ENCODE results near the gene RAB36. TPM values are rescaled to one million over a fixed set of nuclear protein-coding genes. Genes with fewer than 3 reads are reported as not detected.

The RAB36 gene
- polyA plus RNA-seq, 2 of the 4 experiments (the other 2 are of a cell fraction): 2.5 to 4.0 TPM

DNA sequence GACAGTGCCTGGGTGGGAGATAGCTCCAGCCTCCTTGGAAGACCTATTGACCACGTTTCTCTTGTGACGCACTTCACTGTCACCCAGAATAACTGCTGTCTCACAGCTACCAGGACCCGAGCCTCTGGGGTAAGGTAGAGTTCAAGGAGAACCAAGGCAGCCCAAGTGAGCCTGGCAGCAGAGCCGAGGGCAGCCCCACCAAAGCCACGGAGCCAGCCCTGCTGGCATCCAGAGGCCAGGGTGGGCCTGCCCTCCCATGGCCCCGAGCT, 36.3 kb upstream of the RAB36 start:
- no peak overlapping the region for H3K4me2 ChIP-seq
- 79% methylated on average over 4 of the region's 6 CpGs for WGBS (ENCODE audit: missing lambda C conversion rate)
- H3K9me3 ChIP-seq: no peaks in the 10 kb centered on the region
- CTCF ChIA-PET: interaction anchor here (1.3 to 3.0 kb wide), 3 partner anchors 149 to 173 kb away, joined by 3 to 12 read pairs (median 10); no protein-coding TSS in a partner anchor
- no peak for ATAC-seq
- no peak for DNase-seq (ENCODE audit: low read depth in 1 of 2, low spot score in 1 of 2)
- H3K27ac ChIP-seq: no peak overlapping the region
- TF ChIP-seq SREBF2 (IDR thresholded peaks at IDR 0.05) (no peak), JUNB (IDR thresholded peaks at IDR 0.05) (no peak), RARB (CRISPR knock-in tag; IDR thresholded peaks at IDR 0.05) (no peak), JUN (IDR thresholded peaks at IDR 0.05) (no peak), SMC3 (IDR thresholded peaks at IDR 0.05) (no peak), POLR2AphosphoS2 (conservative IDR thresholded peaks at IDR 0.05; ENCODE audit: low read length) (no peak), RFX5 (IDR thresholded peaks at IDR 0.05) (no peak), CHD4 (IDR thresholded peaks at IDR 0.05; ENCODE audit: borderline replicate concordance) (no peak), ZSCAN20 (CRISPR knock-in tag; IDR thresholded peaks at IDR 0.05) (no peak), CEBPB (IDR thresholded peaks at IDR 0.05) (no peak), FOSL2 (IDR thresholded peaks at IDR 0.05) (no peak), FOSL2 (CRISPR knock-in tag; IDR thresholded peaks at IDR 0.05) (no peak)
- TF ChIP-seq, protein P1, sequence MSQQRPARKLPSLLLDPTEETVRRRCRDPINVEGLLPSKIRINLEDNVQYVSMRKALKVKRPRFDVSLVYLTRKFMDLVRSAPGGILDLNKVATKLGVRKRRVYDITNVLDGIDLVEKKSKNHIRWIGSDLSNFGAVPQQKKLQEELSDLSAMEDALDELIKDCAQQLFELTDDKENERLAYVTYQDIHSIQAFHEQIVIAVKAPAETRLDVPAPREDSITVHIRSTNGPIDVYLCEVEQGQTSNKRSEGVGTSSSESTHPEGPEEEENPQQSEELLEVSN (IDR thresholded peaks at IDR 0.05; ENCODE audit: borderline replicate concordance, low read depth): no peak
- FAIRE-seq: no peak
- H3K4me1 ChIP-seq: no peaks in the 10 kb centered on the region
- H3K4me3 ChIP-seq: no peak overlapping the region
- POLR2A ChIA-PET: no interaction called here

DNA sequence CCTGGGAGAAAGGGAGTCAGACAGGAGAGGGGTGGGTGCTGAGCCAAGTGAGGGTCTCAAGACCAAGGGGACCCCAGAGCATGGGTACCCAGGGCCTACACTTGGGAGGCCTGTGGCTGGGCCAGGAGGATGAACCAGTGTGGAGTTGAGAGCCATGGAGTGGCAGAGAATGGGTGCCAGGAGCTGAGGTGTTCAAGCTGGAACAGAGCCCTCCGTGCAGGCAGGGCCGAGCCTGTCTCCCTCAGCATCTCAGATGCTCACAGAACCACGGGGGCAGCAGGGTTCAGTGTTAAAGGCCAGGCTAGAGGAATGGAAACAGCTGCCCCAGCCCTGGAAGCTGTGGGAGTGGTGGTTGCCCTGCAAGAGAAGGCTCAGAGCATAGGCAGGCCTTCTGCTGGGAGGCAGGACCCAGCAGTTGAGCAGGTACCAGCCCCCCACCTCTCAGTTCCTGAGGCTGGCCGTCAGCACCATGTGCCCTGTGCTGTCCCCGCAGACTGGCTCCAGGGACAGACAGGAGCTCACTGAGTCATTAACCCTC, 35.8 kb upstream of the RAB36 start:
- Histone ChIP-seq H3K27ac (no peak overlapping the region), H3K4me3 (no peak overlapping the region), H3K4me2 (no peak overlapping the region), H3K4me1 (no peaks in the 10 kb centered on the region), H3K9me3 (no peaks in the 10 kb centered on the region)
- ChIA-PET POLR2A (no interaction called here), CTCF (interaction anchor here (1.3 to 3.0 kb wide), 2 partner anchors 153 to 172 kb away, joined by 3 to 12 read pairs; no protein-coding TSS in a partner anchor)
- no peak for DNase-seq (ENCODE audit: low read depth in 1 of 2, low spot score in 1 of 2)
- 96% methylated on average over 4 of the region's 5 CpGs for WGBS (ENCODE audit: missing lambda C conversion rate)
- no peak for TF ChIP-seq KDM1A (IDR thresholded peaks at IDR 0.05; ENCODE audit: low read depth)
- no peak for TF ChIP-seq CBX2 (IDR thresholded peaks at IDR 0.05; ENCODE audit: borderline replicate concordance, low read depth)
- TF ChIP-seq, protein P2, sequence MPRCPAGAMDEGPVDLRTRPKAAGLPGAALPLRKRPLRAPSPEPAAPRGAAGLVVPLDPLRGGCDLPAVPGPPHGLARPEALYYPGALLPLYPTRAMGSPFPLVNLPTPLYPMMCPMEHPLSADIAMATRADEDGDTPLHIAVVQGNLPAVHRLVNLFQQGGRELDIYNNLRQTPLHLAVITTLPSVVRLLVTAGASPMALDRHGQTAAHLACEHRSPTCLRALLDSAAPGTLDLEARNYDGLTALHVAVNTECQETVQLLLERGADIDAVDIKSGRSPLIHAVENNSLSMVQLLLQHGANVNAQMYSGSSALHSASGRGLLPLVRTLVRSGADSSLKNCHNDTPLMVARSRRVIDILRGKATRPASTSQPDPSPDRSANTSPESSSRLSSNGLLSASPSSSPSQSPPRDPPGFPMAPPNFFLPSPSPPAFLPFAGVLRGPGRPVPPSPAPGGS (IDR thresholded peaks at IDR 0.05): no peak
- no peak for TF ChIP-seq JUN (IDR thresholded peaks at IDR 0.05)
- FAIRE-seq: no peak
- ATAC-seq: no peak

DNA sequence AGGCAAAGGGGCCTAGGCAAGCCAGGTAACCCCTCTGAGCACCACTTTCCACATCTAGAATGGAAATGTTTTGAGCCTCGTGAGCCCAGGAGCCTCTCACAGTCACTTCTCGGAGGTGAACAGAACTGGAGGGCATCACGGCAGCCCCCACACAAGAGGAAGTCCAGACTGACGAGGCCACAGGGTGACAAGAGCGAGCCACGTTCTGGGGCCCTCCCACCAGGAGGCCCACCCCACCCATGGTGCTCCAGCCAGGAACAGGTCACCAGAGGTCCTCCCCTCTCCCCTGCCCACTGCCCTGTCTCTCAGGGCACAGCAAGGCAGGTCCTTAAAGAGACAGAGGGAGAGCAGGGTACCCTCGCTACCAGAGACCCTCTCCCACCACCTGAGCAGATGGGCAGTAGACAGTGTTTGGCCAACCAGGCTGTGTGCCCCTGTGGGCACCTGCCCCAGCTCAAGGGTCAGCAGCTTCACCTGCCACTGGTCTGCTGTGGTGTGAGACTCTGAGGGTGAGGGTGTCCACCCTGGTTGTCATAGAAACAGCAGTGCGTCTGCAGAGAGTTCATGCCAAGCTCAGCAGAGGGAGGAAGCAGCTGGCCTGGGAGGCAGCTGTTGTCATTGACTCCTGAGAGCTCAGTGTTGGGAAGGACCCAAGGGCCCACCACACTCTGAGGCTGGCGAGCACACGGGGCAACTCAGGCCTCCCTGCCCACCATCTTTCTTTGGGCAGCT, 34.9 kb upstream of the RAB36 start:
- Histone ChIP-seq H3K4me3 (no peak overlapping the region), H3K27ac (no peak overlapping the region), H3K4me1 (no peaks in the 10 kb centered on the region), H3K9me3 (no peaks in the 10 kb centered on the region), H3K4me2 (no peak overlapping the region)
- ATAC-seq (no peak; a peak in 1 of 6 replicates), FAIRE-seq (no peak), DNase-seq (ENCODE audit: low read depth in 1 of 2, low spot score in 1 of 2) (no peak)
- TF ChIP-seq HEYL (CRISPR knock-in tag; IDR thresholded peaks at IDR 0.05): no peak
- TF ChIP-seq HOXB13 (CRISPR knock-in tag; IDR thresholded peaks at IDR 0.05; ENCODE audit: low read depth): no peak
- TF ChIP-seq, protein P3, sequence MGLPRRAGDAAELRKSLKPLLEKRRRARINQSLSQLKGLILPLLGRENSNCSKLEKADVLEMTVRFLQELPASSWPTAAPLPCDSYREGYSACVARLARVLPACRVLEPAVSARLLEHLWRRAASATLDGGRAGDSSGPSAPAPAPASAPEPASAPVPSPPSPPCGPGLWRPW (IDR thresholded peaks at IDR 0.05): no peak
- TF ChIP-seq RARB (CRISPR knock-in tag; IDR thresholded peaks at IDR 0.05): no peak
- no peak for TF ChIP-seq HDAC2 (IDR thresholded peaks at IDR 0.05)
- no peak for TF ChIP-seq FOXS1 (CRISPR knock-in tag; IDR thresholded peaks at IDR 0.05)
- no peak for TF ChIP-seq MAZ (IDR thresholded peaks at IDR 0.05; ENCODE audit: borderline replicate concordance, low read depth, low read length)
- TF ChIP-seq BHLHE40 (IDR thresholded peaks at IDR 0.05; ENCODE audit: low read depth, low read length): no peak
- no peak for TF ChIP-seq RNF2 (IDR thresholded peaks at IDR 0.05; ENCODE audit: borderline replicate concordance, low read depth)
- no peak for TF ChIP-seq ZFP36 (IDR thresholded peaks at IDR 0.05; ENCODE audit: borderline replicate concordance, partially characterized antibody)
- ChIA-PET CTCF (interaction anchor here (0.8 kb wide), 1 partner anchor 529 kb away, joined by 3 read pairs; no protein-coding TSS in a partner anchor), POLR2A (no interaction called here)
- WGBS (ENCODE audit: missing lambda C conversion rate): 80% methylated on average over 9 of the region's 10 CpGs
